GM19397 (cell line): ENCODE measurements around the gene DR1.

Experiments used
- ATAC-seq: cut with Tn5 transposase; IDR thresholded peaks from one replicate; pipeline ENCODE4 v1.9.1; 2021; ENCODE audit warnings: mild to moderate bottlenecking, moderate library complexity; ENCODE audit not compliant: unreplicated experiment

Gene DR1

GRCh38 chr1:93345633-93346420, at the start of gene DR1:
Gene DR1, plus strand, starts transcription at chr1:93345907. Its CDS starts 739 bp downstream, at chr1:93346646.
- peak; percentile 75 for ATAC-seq

GRCh38 chr1:93296555-93297154, 49.1 kb upstream of the DR1 start:
- ATAC-seq: no peak

GRCh38 chr1:93301131-93301530, 44.6 kb upstream of the DR1 start:
- ATAC-seq: no peak

GRCh38 chr1:93302078-93302477, 43.6 kb upstream of the DR1 start:
- no peak for ATAC-seq

- no peak for ATAC-seq
These were observed 41.0 kb upstream of the DR1 start for GRCh38 chr1:93304716-93305138.

GRCh38 chr1:93306920-93307319, 38.8 kb upstream of the DR1 start:
- no peak for ATAC-seq

GRCh38 chr1:93313026-93313425, 32.7 kb upstream of the DR1 start:
- ATAC-seq: no peak

GRCh38 chr1:93317207-93317606, 28.5 kb upstream of the DR1 start:
- no peak for ATAC-seq

GRCh38 chr1:93317943-93318342, 27.8 kb upstream of the DR1 start:
- ATAC-seq: no peak

- no peak for ATAC-seq
These were observed 24.0 kb upstream of the DR1 start for GRCh38 chr1:93321720-93322119.

GRCh38 chr1:93322349-93322748, 23.4 kb upstream of the DR1 start:
- no peak for ATAC-seq

- no peak for ATAC-seq
These were observed 22.4 kb upstream of the DR1 start for GRCh38 chr1:93323185-93323820.

GRCh38 chr1:93324486-93325464, 20.9 kb upstream of the DR1 start:
- no peak for ATAC-seq

GRCh38 chr1:93328809-93329760, 16.6 kb upstream of the DR1 start:
- ATAC-seq: peak; percentile 71

- ATAC-seq: no peak
These were observed 15.5 kb upstream of the DR1 start for GRCh38 chr1:93330196-93330595.

GRCh38 chr1:93330617-93331016, 15.1 kb upstream of the DR1 start:
- ATAC-seq: no peak

GRCh38 chr1:93331412-93331811, 14.3 kb upstream of the DR1 start:
- ATAC-seq: no peak

GRCh38 chr1:93332368-93332767, 13.3 kb upstream of the DR1 start:
- ATAC-seq: no peak

GRCh38 chr1:93338387-93339146, 7.1 kb upstream of the DR1 start:
- ATAC-seq: no peak
